CD4-positive, CD25-positive, alpha-beta regulatory T cell (primary cell): Measurements from ENCODE around the gene LRRC25. TPM values are rescaled to one million over a fixed set of nuclear protein-coding genes. Genes with fewer than 3 reads are reported as not detected.

Experiments
- ATAC-seq, 2 donors: fragments of 150-1000 bp; cut with Tn5 transposase; one replicate each; pipeline ENCODE4 v1.10.0; 2021; ENCODE audit warnings: low read depth in 2 of 2, moderate number of reproducible peaks in 2 of 2, moderate library complexity in 1 of 2
- DNase-seq, 3 donors: peaks; one replicate each; pipeline versions ENCODE4 v3.0.0 to v3.0.0-alpha.2; 2012 to 2022; ENCODE audit warnings: mixed read lengths in 1 of 3
- H3K27ac ChIP-seq: one replicate; pipeline ENCODE4 v1.7.0; 2013; ENCODE audit warnings: mild to moderate bottlenecking, low read length; ENCODE audit not compliant: insufficient read depth, poor library complexity, severe bottlenecking
- H3K27me3 ChIP-seq: one replicate; pipeline ENCODE4 v1.7.0; 2013; ENCODE audit warnings: low read length; ENCODE audit not compliant: control insufficient read depth, insufficient read depth
- H3K36me3 ChIP-seq: one replicate; pipeline ENCODE4 v1.7.0; 2013; ENCODE audit warnings: mild to moderate bottlenecking, low read length, moderate library complexity; ENCODE audit not compliant: control insufficient read depth, insufficient read depth
- H3K4me1 ChIP-seq: 2 replicates; pipeline ENCODE4 v1.7.0; 2013; ENCODE audit warnings: mild to moderate bottlenecking, low read length; ENCODE audit not compliant: insufficient read depth, control insufficient read depth, poor library complexity, severe bottlenecking
- H3K4me3 ChIP-seq: one replicate; pipeline ENCODE4 v1.7.0; 2013; ENCODE audit warnings: low read depth, mild to moderate bottlenecking, low read length, moderate library complexity
- H3K9me3 ChIP-seq, 2 experiments: 1 replicate in 1 of 2; 2 replicates in 1 of 2; pipeline ENCODE4 v1.7.0; 2013; ENCODE audit warnings: low read length in 2 of 2, mild to moderate bottlenecking in 1 of 2, moderate library complexity in 1 of 2; ENCODE audit not compliant: control insufficient read depth in 2 of 2
- H3K27ac Mint-ChIP-seq, 3 donors: one replicate each; pipeline ENCODE4 v1.8.0; 2020 to 2022; ENCODE audit warnings: mild to moderate bottlenecking in 3 of 3, mixed read lengths in 3 of 3, moderate library complexity in 2 of 3
- H3K27me3 Mint-ChIP-seq: one replicate; pipeline ENCODE4 v1.8.0; 2022; ENCODE audit warnings: mild to moderate bottlenecking, mixed read lengths
- H3K36me3 Mint-ChIP-seq: one replicate; pipeline ENCODE4 v1.8.0; 2020; ENCODE audit warnings: mixed read lengths
- H3K4me1 Mint-ChIP-seq, 4 donors: one replicate each; pipeline ENCODE4 v1.8.0; 2020 to 2022; ENCODE audit warnings: mixed read lengths in 4 of 4, mild to moderate bottlenecking in 1 of 4
- H3K4me3 Mint-ChIP-seq, 4 donors: one replicate each; pipeline ENCODE4 v1.8.0; 2020 to 2022; ENCODE audit warnings: mild to moderate bottlenecking in 4 of 4, mixed read lengths in 4 of 4, moderate library complexity in 3 of 4
- H3K9me3 Mint-ChIP-seq, 7 donors: one replicate each; pipeline ENCODE4 v1.8.0; 2020 to 2022; ENCODE audit warnings: mixed read lengths in 7 of 7, mild to moderate bottlenecking in 3 of 7, moderate library complexity in 2 of 7
- polyA plus RNA-seq, 4 donors: library from polyadenylated mRNA; unstranded; fragments of 300-500 nt; fragmentation: Illumina TruSeq; gene quantifications; one replicate each; pipeline ENCODE4 v1.2.3, GENCODE V29; 2021
- total RNA-seq: library from RNA; stranded (reverse); gene quantifications from one replicate; pipeline ENCODE4 v1.2.3, GENCODE V29; 2022

The LRRC25 gene
- total and polyA plus RNA-seq, 5 donors from 2014 or later, result 0.09 to 0.79 (median 0.25) TPM; not detected in 2

- Histone ChIP-seq H3K36me3 (no peaks in the 10 kb centered on the region), H3K27ac (no peak overlapping the region), H3K4me3 (no peak overlapping the region), H3K9me3 (no peaks in the 10 kb centered on the region), H3K27me3 (peaks cover 10% of the 10 kb centered on the region), H3K4me1 (peaks cover 11% of the 10 kb centered on the region)
- Mint-ChIP-seq H3K4me1 (peaks cover 0 to 14% (median 6%) of the 10 kb centered on the region in 4 donors), H3K27me3 (peaks cover 79% of the 10 kb centered on the region), H3K36me3 (no peaks in the 10 kb centered on the region), H3K9me3 (no peaks in the 10 kb centered on the region), H3K4me3 (peak overlapping the region in 3 of 4 donors; percentile 6 to 42 (median 15)), H3K27ac (no peak overlapping the region)
- ATAC-seq (no peak), DNase-seq (no peak)
These were observed 7.1 kb downstream of the LRRC25 start for GRCh38 chr19:18390065-18390907.

- H3K9me3 ChIP-seq, result no peaks in the 10 kb centered on the region
- no peaks in the 10 kb centered on the region for H3K36me3 Mint-ChIP-seq
- peaks cover 74% of the 10 kb centered on the region for H3K27me3 Mint-ChIP-seq
- H3K4me3 ChIP-seq, result no peak overlapping the region
- H3K27ac Mint-ChIP-seq, result no peak overlapping the region
- no peak overlapping the region for H3K27ac ChIP-seq
- H3K4me3 Mint-ChIP-seq, result peak overlapping the region in 3 of 4 donors; percentile 11 to 56 (median 42)
- DNase-seq, result no peak
- H3K36me3 ChIP-seq, result no peaks in the 10 kb centered on the region
- H3K4me1 Mint-ChIP-seq, result peaks cover 0 to 14% (median 6%) of the 10 kb centered on the region in 4 donors
- peaks cover 11% of the 10 kb centered on the region for H3K27me3 ChIP-seq
- H3K4me1 ChIP-seq, result peaks cover 11% of the 10 kb centered on the region
- ATAC-seq, result no peak
- no peaks in the 10 kb centered on the region for H3K9me3 Mint-ChIP-seq
These were observed 7.7 kb downstream of the LRRC25 start for GRCh38 chr19:18389726-18390064.

- peaks cover 0 to 14% (median 6%) of the 10 kb centered on the region in 4 donors for H3K4me1 Mint-ChIP-seq
- DNase-seq (no peak), ATAC-seq (no peak)
- Histone ChIP-seq H3K4me3 (no peak overlapping the region), H3K36me3 (no peaks in the 10 kb centered on the region), H3K4me1 (peaks cover 11% of the 10 kb centered on the region), H3K27me3 (peaks cover 11% of the 10 kb centered on the region), H3K9me3 (no peaks in the 10 kb centered on the region), H3K27ac (no peak overlapping the region)
- H3K9me3 Mint-ChIP-seq, result no peaks in the 10 kb centered on the region
- no peak overlapping the region for H3K27ac Mint-ChIP-seq
- no peaks in the 10 kb centered on the region for H3K36me3 Mint-ChIP-seq
- H3K27me3 Mint-ChIP-seq, result peaks cover 74% of the 10 kb centered on the region
- H3K4me3 Mint-ChIP-seq, result peak overlapping the region in 3 of 4 donors; percentile 11 to 83 (median 56)
These were observed 8.3 kb downstream of the LRRC25 start for GRCh38 chr19:18388960-18389725.

GRCh38 chr19:18388100-18388959 is 9.1 kb downstream of the LRRC25 start:
- peak; percentile 80 to 84 for ATAC-seq
- peaks cover 69% of the 10 kb centered on the region for H3K27me3 Mint-ChIP-seq
- H3K36me3 Mint-ChIP-seq, result no peaks in the 10 kb centered on the region
- H3K4me1 Mint-ChIP-seq, result peaks cover 0 to 14% (median 4%) of the 10 kb centered on the region in 4 donors
- Histone ChIP-seq H3K36me3 (no peaks in the 10 kb centered on the region), H3K4me1 (peaks cover 11% of the 10 kb centered on the region), H3K27me3 (peaks cover 11% of the 10 kb centered on the region), H3K4me3 (no peak overlapping the region), H3K27ac (no peak overlapping the region), H3K9me3 (no peaks in the 10 kb centered on the region)
- no peaks in the 10 kb centered on the region for H3K9me3 Mint-ChIP-seq
- H3K27ac Mint-ChIP-seq, result no peak overlapping the region
- peak overlapping the region in 3 of 4 donors; percentile 56 to 83 (median 78) for H3K4me3 Mint-ChIP-seq
- peak; percentile 63 to 70 (median 67) for DNase-seq

- Histone ChIP-seq H3K27ac (no peak overlapping the region), H3K4me1 (peaks cover 11% of the 10 kb centered on the region), H3K4me3 (no peak overlapping the region), H3K27me3 (peaks cover 11% of the 10 kb centered on the region), H3K9me3 (no peaks in the 10 kb centered on the region), H3K36me3 (no peaks in the 10 kb centered on the region)
- Mint-ChIP-seq H3K4me3 (peak overlapping the region in 1 of 4 donors; percentile 27), H3K36me3 (no peaks in the 10 kb centered on the region), H3K9me3 (no peaks in the 10 kb centered on the region), H3K27me3 (peaks cover 69% of the 10 kb centered on the region), H3K27ac (peak overlapping the region in 2 of 3 donors; percentile 9 to 58), H3K4me1 (peaks cover 0 to 14% (median 4%) of the 10 kb centered on the region in 4 donors)
- DNase-seq (no peak), ATAC-seq (no peak)
These were observed 10.7 kb downstream of the LRRC25 start for GRCh38 chr19:18386543-18387271.

- no peak for ATAC-seq
- Mint-ChIP-seq H3K9me3 (no peaks in the 10 kb centered on the region), H3K27ac (peak within 1 kb of the TSS in 1 of 3 donors; percentile 32), H3K27me3 (peaks cover 65% of the 10 kb centered on the region), H3K4me1 (peaks cover 0 to 14% (median 4%) of the 10 kb centered on the region in 4 donors), H3K4me3 (no peak within 1 kb of the TSS), H3K36me3 (no peaks in the 10 kb centered on the region)
- Histone ChIP-seq H3K36me3 (no peaks in the 10 kb centered on the region), H3K9me3 (no peaks in the 10 kb centered on the region), H3K4me1 (peaks cover 11% of the 10 kb centered on the region), H3K27ac (no peak within 1 kb of the TSS), H3K4me3 (no peak within 1 kb of the TSS), H3K27me3 (peaks cover 11% of the 10 kb centered on the region)
- peak in 1 of 3 donors; percentile 16 for DNase-seq
These were observed 11.5 kb downstream of the LRRC25 start, which contains the start of gene GDF15 for GRCh38 chr19:18385675-18386542. Gene GDF15, plus strand, starts transcription at chr19:18386158. Its CDS starts 32 bp downstream, at chr19:18386190.
